Measurements from ENCODE around the gene SYT17. TPM values are rescaled to one million over a fixed set of nuclear protein-coding genes. Genes with fewer than 3 reads are reported as not detected.

The SYT17 gene
- total RNA-seq, 2 donors from 2014 or later, result 3.9 to 9.2 TPM

GRCh38 chr16:19188406-19188805 lies 20.4 kb downstream of the SYT17 start:
- intact Hi-C loops (cut with DNase I), result no loop called here
- 57 to 60% methylated on average over 5 of the region's 5 CpGs for WGBS, 2 donors
- DNase-seq, result no peak

DNA sequence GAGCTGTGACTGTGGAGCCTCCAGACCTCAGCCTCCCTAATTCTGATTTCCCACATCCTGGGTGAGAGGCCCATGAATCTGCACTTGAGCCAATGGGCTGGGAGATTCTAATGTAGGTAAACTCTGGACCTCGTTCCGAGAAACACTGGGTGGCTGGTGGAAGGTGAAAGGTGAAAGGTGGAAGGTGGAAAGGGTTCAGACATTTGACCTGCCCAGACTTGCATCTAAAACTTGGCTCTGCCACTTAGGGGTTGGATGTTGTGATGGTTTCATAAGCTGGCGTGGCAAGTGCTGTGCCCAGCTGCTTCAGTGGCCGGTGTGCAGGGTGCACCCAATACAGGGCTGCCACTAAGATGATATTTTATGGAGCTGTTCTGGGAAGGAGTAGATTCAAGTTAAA lies 24.8 kb downstream of the SYT17 start:
- ATAC-seq, result no peak

More at GRCh38 chr16:19188406-19188805, 20.4 kb downstream of the SYT17 start:
- Histone ChIP-seq H3K4me3 (no peak overlapping the region), H3K36me3 (replicated peaks in 1 of 2; ENCODE audit: insufficient read depth in 1 of 2, low read depth in 2 of 2) (no peaks in the 10 kb centered on the region), H3K27ac (no peak overlapping the region), H3K27me3 (no peaks in the 10 kb centered on the region), H3K4me1 (peaks cover 13% of the 10 kb centered on the region), H3K9me3 (no peaks in the 10 kb centered on the region)
- no peak for ATAC-seq
- TF ChIP-seq POLR2A (IDR thresholded peaks at IDR 0.05), result no peak
- no peak for TF ChIP-seq CTCF (IDR thresholded peaks at IDR 0.05)

DNA sequence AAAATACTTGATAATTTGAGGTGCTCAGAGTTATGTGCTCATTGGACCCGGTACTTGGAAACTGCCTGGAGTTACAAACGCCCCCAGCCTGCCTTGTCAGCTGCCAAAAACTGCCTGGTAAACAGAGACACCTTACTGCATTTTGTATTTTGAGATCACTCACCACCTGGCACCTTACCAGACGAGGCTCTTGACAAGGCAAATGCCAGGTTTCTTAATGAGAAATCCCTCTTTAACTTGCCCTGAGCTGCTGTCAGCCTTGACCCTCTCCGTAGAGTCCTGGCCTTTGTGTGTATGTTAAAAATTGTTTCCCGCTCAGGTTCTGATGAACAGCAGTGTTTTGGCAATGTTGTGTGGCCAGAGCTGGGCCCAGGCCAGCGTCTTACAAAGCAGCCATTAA lies 28.8 kb downstream of the SYT17 start:
- H3K9me3 ChIP-seq, result no peaks in the 10 kb centered on the region
- no peak overlapping the region for H3K27ac ChIP-seq
- no peaks in the 10 kb centered on the region for H3K27me3 ChIP-seq
- TF ChIP-seq CTCF (IDR thresholded peaks at IDR 0.05) (no peak), POLR2A (IDR thresholded peaks at IDR 0.05) (no peak)
- DNase-seq (no peak), ATAC-seq (no peak)
- H3K4me1 ChIP-seq, result no peaks in the 10 kb centered on the region
- 50 to 68% methylated on average over 6 of the region's 6 CpGs for WGBS, 2 donors
- H3K4me3 ChIP-seq, result no peak overlapping the region
- intact Hi-C loops (cut with DNase I), result no loop called here
- H3K36me3 ChIP-seq (replicated peaks in 1 of 2; ENCODE audit: insufficient read depth in 1 of 2, low read depth in 2 of 2), result no peaks in the 10 kb centered on the region

More for the DNA sequence above, 24.8 kb downstream of the SYT17 start:
- TF ChIP-seq CTCF (IDR thresholded peaks at IDR 0.05), result no peak
- TF ChIP-seq POLR2A (IDR thresholded peaks at IDR 0.05), result no peak
- intact Hi-C loops (cut with DNase I), result no loop called here
- Histone ChIP-seq H3K27ac (no peak overlapping the region), H3K4me3 (no peak overlapping the region), H3K9me3 (no peaks in the 10 kb centered on the region), H3K36me3 (replicated peaks in 1 of 2; ENCODE audit: insufficient read depth in 1 of 2, low read depth in 2 of 2) (no peaks in the 10 kb centered on the region), H3K27me3 (no peaks in the 10 kb centered on the region), H3K4me1 (no peaks in the 10 kb centered on the region)
- DNase-seq, result no peak
- WGBS, 2 donors, result 91 to 96% methylated on average over 4 of the region's 4 CpGs

- no peaks in the 10 kb centered on the region for H3K27me3 ChIP-seq
- TF ChIP-seq CTCF (IDR thresholded peaks at IDR 0.05), result no peak
- TF ChIP-seq POLR2A (IDR thresholded peaks at IDR 0.05), result no peak
- WGBS, 2 donors, result 33 to 43% methylated on average over 12 of the region's 12 CpGs
- ATAC-seq, result peak; percentile 69
- no peak overlapping the region for H3K4me3 ChIP-seq
- H3K36me3 ChIP-seq (replicated peaks in 1 of 2; ENCODE audit: insufficient read depth in 1 of 2, low read depth in 2 of 2), result no peaks in the 10 kb centered on the region
- H3K4me1 ChIP-seq, result no peaks in the 10 kb centered on the region
- intact Hi-C loops (cut with DNase I), result no loop called here
- no peaks in the 10 kb centered on the region for H3K9me3 ChIP-seq
- H3K27ac ChIP-seq, result no peak overlapping the region
- peak; percentile 51 to 71 (median 60) for DNase-seq
These were observed 35.4 kb downstream of the SYT17 start for GRCh38 chr16:19203374-19203966.

GRCh38 chr16:19210280-19210924 lies 42.4 kb downstream of the SYT17 start:
- 71 to 79% methylated on average over 9 of the region's 9 CpGs for WGBS, 2 donors
- H3K27ac ChIP-seq, result no peak overlapping the region
- intact Hi-C loops (cut with DNase I), result no loop called here
- no peaks in the 10 kb centered on the region for H3K36me3 ChIP-seq (replicated peaks in 1 of 2; ENCODE audit: insufficient read depth in 1 of 2, low read depth in 2 of 2)
- TF ChIP-seq CTCF (IDR thresholded peaks at IDR 0.05) (no peak), POLR2A (IDR thresholded peaks at IDR 0.05) (no peak)
- DNase-seq (no peak), ATAC-seq (no peak)
- H3K9me3 ChIP-seq, result peaks cover 0 to 5% (median 0%) of the 10 kb centered on the region in 3 donors
- H3K4me1 ChIP-seq, result no peaks in the 10 kb centered on the region
- H3K4me3 ChIP-seq, result no peak overlapping the region
- no peaks in the 10 kb centered on the region for H3K27me3 ChIP-seq

All from body of pancreas (tissue), 4 donors.